Right ventricle myocardium inferior (tissue), 1 donor: ENCODE data around the gene SELENOO. TPM values are rescaled to one million over a fixed set of nuclear protein-coding genes. Genes with fewer than 3 reads are reported as not detected.
A peak's percentile ranks its signal among the peaks of the same experiment; 100 is the strongest.

ENCODE experiments used
- ATAC-seq: fragments of 200-7000 bp; cut with Tn5 transposase; one replicate; pipeline ENCODE4 v1.9.1; 2020; ENCODE audit warnings: mild to moderate bottlenecking, moderate library complexity
- DNase-seq: peaks from one replicate; pipeline ENCODE4 v3.0.0; 2021; ENCODE audit errors: missing footprints
- intact Hi-C: fragments of 100-400 bp; cut with DNase I; formaldehyde crosslinking; loops from one replicate; pipeline ENCODE4 v1.11.0; 2022
- total RNA-seq: library from RNA; stranded (reverse); fragmentation: NEBNext Ultra II Directional; extraction: Animal tissue kit (Norgen Biotek cat#: 25700); gene quantifications from one replicate; pipeline ENCODE4 v1.2.1, GENCODE V29; 2021
- donor health status: DM: no; HTN: yes; CAD: no; lungs with severe emphysema.

Gene SELENOO
- total RNA-seq, 1 donor from 2014 or later = 15.5 TPM

- DNase-seq = no peak
Measured at GRCh38 chr22:50256258-50256862, 55.5 kb downstream of the SELENOO start.

GRCh38 chr22:50257041-50257440, 56.2 kb downstream of the SELENOO start:
- ATAC-seq (no peak), DNase-seq (no peak)
- intact Hi-C loops = no loop called here

More at GRCh38 chr22:50256258-50256862, 55.5 kb downstream of the SELENOO start:
- no peak for ATAC-seq
- intact Hi-C loops = no loop called here

- intact Hi-C loops = no loop called here
- peak; percentile 2 for ATAC-seq
- DNase-seq = no peak
Measured at GRCh38 chr22:50257451-50258360, 56.9 kb downstream of the SELENOO start.

- intact Hi-C loops = no loop called here
- no peak for DNase-seq
Measured at GRCh38 chr22:50258361-50259292, 57.8 kb downstream of the SELENOO start.

GRCh38 chr22:50259302-50259701, 58.5 kb downstream of the SELENOO start:
- ATAC-seq (no peak), DNase-seq (no peak)
- intact Hi-C loops = no loop called here

More at GRCh38 chr22:50258361-50259292, 57.8 kb downstream of the SELENOO start:
- ATAC-seq = peak; percentile 84

GRCh38 chr22:50260434-50260800, 59.6 kb downstream of the SELENOO start:
- intact Hi-C loops = no loop called here
- no peak for ATAC-seq
- no peak for DNase-seq

GRCh38 chr22:50260801-50261614, 60.2 kb downstream of the SELENOO start:
- DNase-seq (peak; percentile 71), ATAC-seq (no peak)
- intact Hi-C loops = no loop called here

- intact Hi-C loops = no loop called here
- ATAC-seq = no peak
- DNase-seq = peak; percentile 60
Measured at GRCh38 chr22:50261615-50262459, 61.0 kb downstream of the SELENOO start, which contains the start of gene MAPK12. MAPK12 (minus strand) TSS chr22:50261683; CDS start chr22:50261509, 174 bp downstream.

- no peak for DNase-seq
- no peak for ATAC-seq
- intact Hi-C loops = no loop called here
Measured at GRCh38 chr22:50262460-50262911, 61.7 kb downstream of the SELENOO start.

- DNase-seq = no peak
- no peak for ATAC-seq
- intact Hi-C loops = no loop called here
Measured at GRCh38 chr22:50262973-50263617, 62.3 kb downstream of the SELENOO start.

GRCh38 chr22:50264104-50264745, 63.4 kb downstream of the SELENOO start:
- intact Hi-C loops = no loop called here
- DNase-seq (no peak), ATAC-seq (no peak)

GRCh38 chr22:50264946-50265669, 64.3 kb downstream of the SELENOO start:
- DNase-seq (no peak), ATAC-seq (no peak)
- intact Hi-C loops = no loop called here

GRCh38 chr22:50266994-50267393, 66.2 kb downstream of the SELENOO start:
- no peak for ATAC-seq
- no peak for DNase-seq
- intact Hi-C loops = no loop called here
